Activated CD4-positive, alpha-beta T cell treated with anti-CD3 and anti-CD28 coated beads for 1 hour (primary cell): Measurements from ENCODE around the gene CYB5A.

ENCODE experiments used
- DNase-seq: peaks from one replicate; pipeline ENCODE4 v3.0.0-alpha.2; 2020

Gene CYB5A

GRCh38 chr18:74242438-74243096 is 49.2 kb downstream of the CYB5A start:
- no peak for DNase-seq

GRCh38 chr18:74241970-74242369 is 49.8 kb downstream of the CYB5A start:
- no peak for DNase-seq

- no peak for DNase-seq
These were observed 50.3 kb downstream of the CYB5A start for GRCh38 chr18:74241426-74241825.

DNA sequence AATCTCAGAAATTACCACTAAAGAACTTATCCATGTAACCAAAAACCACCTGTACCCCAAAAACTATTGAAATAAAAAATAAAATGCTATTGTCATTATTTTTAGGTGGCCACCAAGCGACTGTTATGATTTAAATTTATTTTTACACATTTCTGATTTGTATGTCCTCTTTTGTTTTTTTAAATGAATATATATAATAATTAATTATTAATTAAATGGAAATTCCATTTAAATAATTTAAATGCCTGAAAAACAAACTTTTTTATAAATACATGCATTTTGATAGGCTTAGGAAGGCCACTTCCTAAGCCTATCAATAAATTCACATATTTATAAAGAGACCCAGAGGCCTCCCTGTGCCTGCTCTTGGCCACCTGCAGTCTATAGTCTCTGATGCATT is 52.2 kb downstream of the CYB5A start:
- no peak for DNase-seq

GRCh38 chr18:74234326-74235171 is 57.2 kb downstream of the CYB5A start:
- DNase-seq, result no peak

DNA sequence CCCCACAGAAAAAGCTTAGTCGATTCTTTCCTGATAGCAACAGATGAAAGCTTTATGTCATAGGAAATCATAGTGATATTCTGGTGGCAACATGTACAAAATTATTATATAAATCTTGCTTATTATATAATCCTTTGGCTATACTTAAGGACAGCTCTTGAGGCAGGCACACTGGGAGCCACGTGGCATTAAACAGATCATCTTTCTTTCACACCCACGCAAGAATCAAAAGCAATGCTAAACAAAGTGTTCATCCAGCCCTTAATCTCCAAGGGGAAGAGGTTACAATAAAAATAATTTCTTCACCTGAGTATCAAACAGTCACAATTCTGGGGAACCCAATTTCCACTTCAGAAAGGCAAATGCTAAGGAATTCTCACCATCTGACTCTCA is 57.8 kb downstream of the CYB5A start:
- no peak for DNase-seq

DNA sequence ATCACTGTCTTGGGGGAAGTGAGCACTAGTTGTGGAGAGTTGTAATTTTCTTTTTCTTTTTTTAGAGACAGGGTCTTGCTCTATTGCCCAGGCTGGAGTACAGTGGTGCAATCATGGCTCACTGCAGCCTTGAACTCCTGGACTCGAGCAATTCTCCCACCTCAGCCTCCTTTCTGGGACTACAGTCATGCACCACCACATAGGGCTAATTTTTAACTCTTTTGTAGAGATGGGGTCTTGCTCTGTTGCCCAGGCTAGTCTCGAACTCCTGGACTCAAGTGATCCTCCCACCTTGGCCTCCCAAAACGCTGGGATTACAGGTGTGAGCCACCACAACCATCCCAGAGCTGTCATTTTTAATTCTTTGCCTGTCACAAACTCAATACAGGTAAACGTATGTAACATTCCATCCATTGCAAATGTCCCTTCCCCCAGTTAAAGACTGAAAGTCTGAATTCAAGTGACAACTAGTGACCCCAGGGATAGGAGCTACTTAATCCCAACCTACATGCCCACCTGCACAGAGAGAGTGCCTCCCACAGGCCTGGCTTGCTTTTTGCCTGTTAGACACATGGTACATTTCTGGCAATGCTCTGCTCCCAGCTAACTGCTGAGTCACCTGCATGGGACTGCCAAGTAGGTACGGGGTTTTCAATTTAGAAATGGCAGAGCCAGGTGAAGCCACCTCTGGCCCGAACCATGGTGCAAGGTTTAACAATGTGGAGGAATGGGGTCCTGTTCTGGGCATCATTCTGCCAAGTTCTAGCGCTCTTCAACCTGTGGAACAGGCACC is 60.6 kb downstream of the CYB5A start:
- no peak for DNase-seq

DNA sequence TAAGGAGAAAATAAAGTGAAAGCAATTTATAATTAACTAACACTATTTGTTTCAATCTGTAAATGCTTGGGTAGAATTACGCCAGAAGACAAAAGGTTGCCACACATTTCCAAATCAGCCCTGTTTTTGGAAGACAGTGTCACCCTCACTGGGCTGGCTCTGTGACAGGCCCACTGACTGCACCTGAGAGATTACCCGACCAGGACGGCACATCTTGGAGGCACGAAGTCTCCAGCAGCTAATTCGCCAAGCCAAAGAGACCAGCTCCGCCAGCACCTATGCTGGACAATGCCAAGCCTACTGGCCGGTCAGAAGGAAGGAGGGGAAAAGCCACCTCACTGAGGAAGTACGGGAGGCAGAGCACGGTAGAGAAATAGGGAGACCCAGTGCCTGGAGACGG is 61.9 kb downstream of the CYB5A start:
- DNase-seq, result no peak

DNA sequence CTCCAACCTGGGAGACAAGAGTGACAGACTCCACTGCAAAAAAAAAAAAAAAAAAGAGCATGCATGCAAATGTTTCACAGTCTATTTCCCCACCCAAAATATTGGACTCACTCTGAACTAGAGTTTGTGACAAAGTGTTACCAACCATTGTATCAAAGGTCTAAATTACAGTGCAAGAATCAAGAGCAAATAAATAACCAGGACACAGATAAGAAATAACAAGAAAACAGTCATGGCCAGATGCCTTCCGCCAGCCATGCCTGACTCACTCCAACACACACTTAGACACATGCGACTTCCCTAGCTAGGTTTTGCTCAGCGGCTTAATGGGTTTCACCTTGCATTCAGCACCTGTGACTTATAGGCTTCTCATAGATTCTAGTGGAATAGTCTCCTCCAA is 62.8 kb downstream of the CYB5A start:
- DNase-seq, result no peak

DNA sequence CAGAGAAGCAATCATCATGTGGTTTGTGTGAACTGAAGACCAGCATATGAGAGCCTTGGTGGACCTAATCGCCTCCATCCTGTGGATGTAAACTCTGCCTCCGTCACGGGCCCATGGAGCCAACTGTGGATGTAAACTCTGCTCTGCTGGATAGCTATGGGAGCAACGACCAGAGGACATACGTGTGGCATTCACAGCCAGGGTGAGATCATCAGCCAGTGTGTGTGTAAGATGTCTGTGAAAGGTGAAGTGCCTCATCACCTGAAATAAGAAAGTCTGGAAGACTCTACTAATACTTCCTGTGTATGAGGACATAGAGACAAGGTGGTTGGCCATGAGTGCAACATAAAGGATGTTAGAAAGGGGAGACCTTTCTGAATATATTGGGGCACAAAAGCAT is 63.5 kb downstream of the CYB5A start:
- DNase-seq, result no peak

DNA sequence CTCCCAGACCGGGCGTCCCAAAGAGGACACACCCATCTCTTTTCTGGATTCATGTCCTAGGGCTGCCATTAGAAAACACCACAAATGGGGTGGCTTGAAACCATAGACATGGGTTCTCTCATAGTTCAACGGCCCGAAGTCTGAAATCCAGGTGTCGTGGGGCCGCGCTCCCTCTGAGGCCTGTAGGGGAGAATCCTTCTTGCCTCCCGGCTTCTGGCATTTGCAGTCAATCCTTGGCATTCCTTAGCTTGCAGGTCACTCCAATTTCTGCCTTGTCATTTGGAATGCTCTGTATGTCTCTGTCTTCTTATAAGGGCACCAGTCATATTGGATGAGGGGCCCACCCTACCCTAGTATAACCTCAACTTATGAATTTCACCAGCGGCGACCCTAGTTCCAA is 65.1 kb downstream of the CYB5A start:
- no peak for DNase-seq

GRCh38 chr18:74226156-74226555 is 65.6 kb downstream of the CYB5A start:
- DNase-seq, result no peak

GRCh38 chr18:74225193-74225840 is 66.4 kb downstream of the CYB5A start:
- DNase-seq, result no peak

DNA sequence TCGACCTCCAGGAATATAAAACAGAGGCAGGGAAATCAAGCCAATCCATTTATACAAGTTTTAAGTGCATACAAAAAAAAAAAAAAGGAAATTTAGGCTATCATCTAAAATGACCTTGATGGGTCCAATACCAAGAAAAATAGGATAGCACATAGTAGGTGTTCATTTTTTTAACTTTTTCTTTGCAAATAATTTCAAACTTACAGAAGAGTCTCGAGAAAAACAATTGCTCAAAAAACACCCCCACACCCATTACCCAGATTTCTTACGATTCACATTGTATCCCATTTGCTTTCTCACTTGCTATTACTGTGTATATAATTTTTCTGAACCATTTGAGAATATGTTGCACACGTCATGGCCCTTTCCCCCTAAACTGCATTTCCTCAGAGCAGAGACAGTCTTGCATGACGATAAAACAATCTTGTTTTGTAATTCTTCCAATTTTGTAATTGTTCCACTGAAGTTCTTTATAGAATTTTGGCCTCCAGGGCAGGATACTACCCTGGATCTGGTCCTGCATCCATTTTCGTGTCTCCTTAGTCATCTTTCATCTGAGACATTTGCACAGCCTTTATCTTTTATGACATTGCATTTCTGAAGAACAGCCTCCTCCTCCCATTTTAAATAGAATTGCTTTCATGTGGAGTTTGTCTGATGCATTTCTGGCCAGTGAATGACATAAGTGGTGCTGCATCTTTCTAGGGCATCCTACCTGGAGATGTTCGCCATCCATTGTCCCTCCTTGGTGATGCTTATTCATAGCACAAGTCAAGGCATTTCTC is 68.9 kb downstream of the CYB5A start:
- DNase-seq, result no peak

DNA sequence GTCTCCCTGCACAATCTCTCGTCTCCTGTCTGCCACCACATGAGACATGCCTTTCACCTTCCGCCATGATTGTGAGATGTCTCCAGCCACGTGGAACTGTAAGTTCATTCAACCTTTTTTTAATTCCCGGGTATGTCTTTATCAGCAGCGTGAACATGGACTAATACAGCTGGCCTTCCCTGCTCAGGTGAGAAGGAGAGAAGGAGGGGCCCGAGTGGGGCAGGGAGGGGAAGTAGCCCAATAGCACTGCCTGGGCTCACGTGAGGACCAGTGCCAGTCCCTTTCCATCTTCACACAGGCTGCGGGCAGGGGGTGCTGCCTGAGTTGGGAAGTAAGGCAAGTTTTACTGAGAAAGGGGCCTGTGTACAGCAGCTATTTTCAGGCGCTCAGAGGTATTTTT is 70.7 kb downstream of the CYB5A start:
- no peak for DNase-seq

DNA sequence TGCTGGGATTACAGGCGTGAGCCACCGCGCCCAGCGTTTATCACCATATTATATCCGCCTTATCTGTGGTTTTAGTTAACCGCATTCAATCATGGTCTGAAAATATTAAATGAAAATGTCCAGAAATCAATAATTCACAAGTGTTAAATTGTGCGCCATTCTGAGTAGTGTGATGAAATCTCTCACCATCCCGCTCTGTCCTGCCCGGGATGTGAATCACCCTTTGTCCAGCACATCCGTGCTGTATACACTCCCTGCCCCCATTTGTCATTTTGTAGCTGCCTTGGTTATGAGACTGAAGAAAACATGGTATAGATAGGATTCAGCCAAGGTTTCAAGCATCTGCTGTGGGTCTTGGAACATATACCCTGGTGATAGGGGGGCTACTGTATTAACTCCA is 72.7 kb downstream of the CYB5A start:
- DNase-seq, result no peak

DNA sequence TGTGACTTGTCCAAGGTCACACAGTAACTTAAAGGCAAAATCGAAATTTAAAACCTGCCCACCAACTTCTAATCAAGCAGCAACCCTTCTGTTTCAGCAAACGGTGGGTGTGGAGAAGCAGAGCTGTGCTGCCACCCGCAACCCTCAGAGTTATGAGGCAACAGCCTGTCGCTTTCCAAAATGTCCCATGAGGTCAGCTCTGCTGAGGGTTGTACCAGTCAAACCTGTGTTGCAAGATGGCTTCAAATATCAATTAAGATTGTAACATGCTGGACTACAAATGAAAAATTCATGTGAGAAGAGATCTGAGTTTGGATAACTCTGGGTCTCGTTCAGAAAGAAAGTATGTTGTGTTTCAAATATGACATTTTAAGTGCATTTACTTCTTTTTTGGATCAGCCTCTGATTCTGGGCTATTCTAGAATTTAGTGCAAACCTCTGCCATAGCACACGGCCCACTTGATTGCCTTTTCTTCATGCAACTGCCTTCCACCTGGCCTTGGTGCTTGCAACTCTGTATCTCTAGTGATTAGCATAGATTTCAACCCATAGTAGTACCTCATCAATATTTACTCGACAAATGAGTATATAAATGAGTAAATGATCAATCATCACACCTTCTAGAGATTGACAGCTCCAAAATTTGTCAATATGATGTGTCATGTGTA is 74.2 kb downstream of the CYB5A start:
- DNase-seq, result no peak

DNA sequence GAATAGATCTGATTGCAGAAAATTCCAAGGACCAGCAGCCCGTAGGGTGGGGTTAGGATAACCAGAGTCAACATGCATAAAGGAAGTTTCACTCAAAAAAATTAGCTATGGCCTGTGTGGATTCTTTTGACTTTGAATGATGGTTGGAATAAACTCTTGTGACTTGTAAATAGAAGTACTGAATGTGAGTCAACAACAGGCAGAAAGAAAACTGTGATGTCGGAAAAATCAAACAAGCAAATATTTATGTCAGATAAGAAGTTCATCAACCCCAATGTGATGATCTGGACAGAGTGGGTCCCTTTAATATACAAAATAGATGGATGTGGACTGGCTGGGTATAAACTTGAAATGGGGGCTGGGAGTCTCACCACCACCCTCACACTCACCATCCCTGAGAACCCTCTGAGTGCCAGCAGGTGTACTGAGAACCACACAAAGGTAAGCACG is 75.1 kb downstream of the CYB5A start:
- DNase-seq, result no peak

DNA sequence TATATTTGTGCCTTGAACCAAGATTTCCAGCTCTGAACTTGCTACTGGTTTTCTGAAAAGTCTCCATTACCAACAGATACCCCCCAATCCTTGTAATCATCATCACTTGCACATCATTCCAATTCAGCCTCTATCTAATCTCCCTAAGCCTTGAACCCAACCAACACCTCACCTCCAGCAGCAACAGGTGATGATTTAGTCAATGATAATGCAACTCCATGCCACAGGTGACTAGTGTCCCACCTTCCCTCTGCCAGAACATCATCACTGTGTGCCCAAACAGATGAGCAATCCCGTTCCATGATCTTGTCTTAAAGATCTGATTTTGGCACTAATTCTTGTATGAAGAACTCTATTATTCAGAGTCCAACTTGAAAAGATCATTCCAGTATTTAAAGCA is 75.9 kb downstream of the CYB5A start:
- no peak for DNase-seq

GRCh38 chr18:74213429-74213828 is 78.3 kb downstream of the CYB5A start:
- DNase-seq, result no peak

- no peak for DNase-seq
These were observed 87.1 kb downstream of the CYB5A start for GRCh38 chr18:74204526-74205152.
